Transverse colon (tissue), 4 donors: Measurements from ENCODE around the gene POLD4. TPM values are rescaled to one million over a fixed set of nuclear protein-coding genes. Genes with fewer than 3 reads are reported as not detected.

Experiments used
- DNase-seq: peaks from one replicate; pipeline ENCODE4 v3.0.0-alpha.2; 2019
- H3K27ac ChIP-seq, 4 donors: fragments of 200-600 bp; sonication (generic); 2 replicates each; pipeline ENCODE4 v1.5.1; 2016 to 2018; ENCODE audit warnings: inconsistent platforms in 4 of 4
- H3K27me3 ChIP-seq: fragments of 200-600 bp; sonication (generic); 2 replicates; pipeline ENCODE4 v1.5.1; 2017; ENCODE audit warnings: inconsistent platforms
- H3K36me3 ChIP-seq, 4 donors: fragments of 200-600 bp; sonication (generic); 2 replicates each; pipeline ENCODE4 v1.5.1; 2017 to 2019; ENCODE audit warnings: inconsistent platforms in 4 of 4
- H3K4me1 ChIP-seq, 4 donors: fragments of 200-600 bp; sonication (generic); 2 replicates each; pipeline ENCODE4 v1.5.1; 2017 to 2020; ENCODE audit warnings: inconsistent platforms in 4 of 4
- H3K4me3 ChIP-seq, 4 donors: fragments of 200-600 bp; sonication (generic); 1 replicate in 1 of 4; 2 replicates in 3 of 4; pipeline versions ENCODE4 v1.5.1 to v1.6.1; 2017 to 2019; ENCODE audit warnings: inconsistent platforms in 4 of 4
- H3K9me3 ChIP-seq, 2 donors: fragments of 200-600 bp; sonication (generic); 2 replicates each; pipeline ENCODE4 v1.5.1; 2017 to 2019; ENCODE audit warnings: inconsistent platforms in 2 of 2
- CTCF ChIP-seq, 5 experiments: fragments of 200-600 bp in 3 of 5; fragments of 450-650 bp in 2 of 5; sonication (generic) in 3 of 5; IDR thresholded peaks; 1 replicate in 2 of 5; 2 replicates in 3 of 5; pipeline ENCODE4 v1.5.1; 2016 to 2017; ENCODE audit warnings: antibody characterized with exemption in 5 of 5, inconsistent platforms in 3 of 5, mild to moderate bottlenecking in 2 of 5, moderate library complexity in 1 of 5
- EP300 ChIP-seq: sonication (generic); formaldehyde crosslinking; IDR thresholded peaks from one replicate; pipeline ENCODE4 v1.6.1; 2017; ENCODE audit warnings: antibody characterized with exemption, low read depth
- POLR2A ChIP-seq: fragments of 450-650 bp; IDR thresholded peaks from one replicate; pipeline ENCODE4 v1.6.1; 2016; ENCODE audit warnings: antibody characterized with exemption, mild to moderate bottlenecking, moderate library complexity
- POLR2AphosphoS5 ChIP-seq, 3 donors: sonication (generic); formaldehyde crosslinking; IDR thresholded peaks; one replicate each; pipeline ENCODE4 v1.6.1; 2016; ENCODE audit warnings: antibody characterized with exemption in 3 of 3
- WGBS, 2 donors: methylation state at CpG; one replicate each; pipeline ENCODE4 v1.1.5; 2018; ENCODE audit warnings: low coverage in 1 of 2; 5-methylcytosine and 5-hydroxymethylcytosine counted together
- in situ Hi-C, 4 donors: fragments of 200-750 bp; cut with MboI; loops; one replicate each; pipeline versions ENCODE4 v1.15.0 to v1.15.1; 2017; ENCODE audit warnings: low sequenced_read_pairs in 3 of 4, low pct_ligation_motif_present in 1 of 4, low pct_unique_long_range_greater_than_20kb in 1 of 4
- intact Hi-C: fragments of 100-400 bp; cut with DNase I; formaldehyde crosslinking; loops from one replicate; pipeline ENCODE4 v1.15.1; 2023; ENCODE audit warnings: low total_unique reads
- total RNA-seq, 4 donors: library from RNA; depleted of rRNA; stranded (reverse); fragments of >200 nt; gene quantifications; one replicate each; pipeline ENCODE4 v1.1.0, GENCODE V29; 2016

POLD4 gene
- total RNA-seq, 4 donors from 2014 or later = 261 to 372 (median 319) TPM

- peak; percentile 77 for DNase-seq
- Histone ChIP-seq H3K4me1 (peaks cover 54 to 75% (median 58%) of the 10 kb centered on the region in 4 donors), H3K9me3 (no peaks in the 10 kb centered on the region), H3K36me3 (no peaks in the 10 kb centered on the region), H3K27ac (peak overlapping the region; percentile 96 to 100 (median 99)), H3K27me3 (no peaks in the 10 kb centered on the region), H3K4me3 (peak overlapping the region in 1 of 4 donors; percentile 79)
- intact Hi-C loops = no loop called here
- TF ChIP-seq EP300 (no peak), POLR2A (peak; percentile 0), POLR2AphosphoS5 (IDR thresholded peaks at IDR 0.05) (peak in 2 of 3 donors; percentile 17 to 24), CTCF (IDR thresholded peaks at IDR 0.05) (peak; percentile 94 to 96 (median 95))
- 53% methylated on average over 10 of the region's 11 CpGs; no CpG with 5 or more reads in 1 of the 2 donors for WGBS, 2 donors
- in situ Hi-C loops = no loop called here
These were observed 1.9 kb downstream of the POLD4 start for GRCh38 chr11:67351275-67352005.

DNA sequence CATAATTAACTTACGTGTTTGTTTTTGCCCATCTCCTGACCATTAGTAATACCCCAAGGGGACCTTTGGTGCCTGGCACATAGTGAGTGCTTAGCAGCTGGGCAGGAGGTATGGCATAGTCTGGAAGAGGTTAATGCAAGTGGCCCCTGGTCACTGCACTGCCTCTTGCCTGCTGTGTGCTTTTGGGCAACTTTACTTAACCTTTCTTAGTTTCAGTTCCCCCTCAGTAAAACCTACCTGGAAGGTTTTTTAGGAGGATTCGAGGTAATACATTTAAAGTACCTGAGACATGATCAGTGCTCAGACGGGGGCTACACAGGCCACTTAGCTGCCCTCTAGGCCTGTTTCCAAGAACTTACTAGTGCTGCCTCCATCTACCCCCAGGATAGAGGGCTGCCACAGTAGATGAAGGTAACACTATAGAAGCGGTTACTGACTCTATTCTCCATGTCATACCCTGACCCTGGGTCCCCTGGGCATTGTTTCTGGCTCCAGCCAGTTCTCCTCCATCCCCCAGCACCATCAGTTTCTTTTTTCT, 3.3 kb downstream of the POLD4 start:
- Histone ChIP-seq H3K27ac (no peak overlapping the region), H3K4me3 (no peak overlapping the region), H3K4me1 (peaks cover 47 to 73% (median 53%) of the 10 kb centered on the region in 4 donors), H3K9me3 (no peaks in the 10 kb centered on the region), H3K36me3 (no peaks in the 10 kb centered on the region), H3K27me3 (no peaks in the 10 kb centered on the region)
- in situ Hi-C loops (no loop called here), intact Hi-C loops (loop anchor here (5.0 kb wide), 1 partner anchor 32 kb away; no protein-coding TSS in a partner anchor)
- 81 to 82% methylated on average over 3 to 4 of the region's 4 CpGs for WGBS, 2 donors
- TF ChIP-seq POLR2AphosphoS5 (IDR thresholded peaks at IDR 0.05) (no peak), CTCF (IDR thresholded peaks at IDR 0.05) (no peak), EP300 (no peak), POLR2A (no peak)
- no peak for DNase-seq

DNA sequence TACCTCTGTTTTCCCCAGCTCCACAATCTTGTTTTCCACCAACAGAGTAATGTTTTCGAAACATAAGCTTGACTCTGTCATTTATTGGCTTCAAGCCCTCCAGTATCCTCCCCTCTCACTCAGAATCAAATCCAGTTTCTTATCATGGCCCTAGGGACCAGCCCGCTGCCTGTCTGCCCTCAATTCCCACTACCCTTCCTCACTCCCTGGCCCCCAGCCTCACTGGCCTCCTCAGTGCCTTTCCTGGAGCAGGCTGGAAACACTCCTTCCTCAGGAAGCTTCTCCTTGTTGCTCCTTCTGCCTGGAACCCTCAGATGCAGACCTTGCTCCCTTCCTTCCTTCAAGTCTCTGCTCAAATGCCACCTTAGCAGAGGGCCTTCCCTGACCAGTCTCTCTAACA, 3.9 kb downstream of the POLD4 start:
- Histone ChIP-seq H3K4me3 (no peak overlapping the region), H3K27ac (peak overlapping the region in 3 of 4 donors; percentile 41 to 82 (median 70)), H3K9me3 (no peaks in the 10 kb centered on the region), H3K36me3 (no peaks in the 10 kb centered on the region), H3K27me3 (no peaks in the 10 kb centered on the region), H3K4me1 (peaks cover 42 to 73% (median 48%) of the 10 kb centered on the region in 4 donors)
- no peak for TF ChIP-seq POLR2AphosphoS5 (IDR thresholded peaks at IDR 0.05)
- no peak for TF ChIP-seq EP300
- TF ChIP-seq POLR2A = no peak
- TF ChIP-seq CTCF (IDR thresholded peaks at IDR 0.05) = no peak
- 90% methylated on average over 2 of the region's 2 CpGs; no CpG with 5 or more reads in 1 of the 2 donors for WGBS, 2 donors
- in situ Hi-C loops = no loop called here
- intact Hi-C loops = loop anchor here (5.0 kb wide), 1 partner anchor 33 kb away; no protein-coding TSS in a partner anchor
- DNase-seq = no peak

GRCh38 chr11:67349036-67349435, 4.3 kb downstream of the POLD4 start:
- WGBS, 2 donors = 40 to 78% methylated on average over 2 to 5 of the region's 5 CpGs

More at GRCh38 chr11:67349036-67349435, 4.3 kb downstream of the POLD4 start:
- intact Hi-C loops = loop anchor here (5.0 kb wide), 1 partner anchor 33 kb away; no protein-coding TSS in a partner anchor
- Histone ChIP-seq H3K36me3 (no peaks in the 10 kb centered on the region), H3K4me1 (peaks cover 38 to 72% (median 44%) of the 10 kb centered on the region in 4 donors), H3K4me3 (no peak overlapping the region), H3K27me3 (no peaks in the 10 kb centered on the region), H3K9me3 (no peaks in the 10 kb centered on the region), H3K27ac (peak overlapping the region; percentile 29 to 82 (median 56))
- in situ Hi-C loops = no loop called here
- TF ChIP-seq EP300 = no peak
- no peak for TF ChIP-seq POLR2A
- no peak for TF ChIP-seq CTCF (IDR thresholded peaks at IDR 0.05)
- TF ChIP-seq POLR2AphosphoS5 (IDR thresholded peaks at IDR 0.05) = no peak
- no peak for DNase-seq
